Measurements from ENCODE around the gene SUGCT.
A peak's percentile ranks its signal among the peaks of the same experiment; 100 is the strongest.

DNA sequence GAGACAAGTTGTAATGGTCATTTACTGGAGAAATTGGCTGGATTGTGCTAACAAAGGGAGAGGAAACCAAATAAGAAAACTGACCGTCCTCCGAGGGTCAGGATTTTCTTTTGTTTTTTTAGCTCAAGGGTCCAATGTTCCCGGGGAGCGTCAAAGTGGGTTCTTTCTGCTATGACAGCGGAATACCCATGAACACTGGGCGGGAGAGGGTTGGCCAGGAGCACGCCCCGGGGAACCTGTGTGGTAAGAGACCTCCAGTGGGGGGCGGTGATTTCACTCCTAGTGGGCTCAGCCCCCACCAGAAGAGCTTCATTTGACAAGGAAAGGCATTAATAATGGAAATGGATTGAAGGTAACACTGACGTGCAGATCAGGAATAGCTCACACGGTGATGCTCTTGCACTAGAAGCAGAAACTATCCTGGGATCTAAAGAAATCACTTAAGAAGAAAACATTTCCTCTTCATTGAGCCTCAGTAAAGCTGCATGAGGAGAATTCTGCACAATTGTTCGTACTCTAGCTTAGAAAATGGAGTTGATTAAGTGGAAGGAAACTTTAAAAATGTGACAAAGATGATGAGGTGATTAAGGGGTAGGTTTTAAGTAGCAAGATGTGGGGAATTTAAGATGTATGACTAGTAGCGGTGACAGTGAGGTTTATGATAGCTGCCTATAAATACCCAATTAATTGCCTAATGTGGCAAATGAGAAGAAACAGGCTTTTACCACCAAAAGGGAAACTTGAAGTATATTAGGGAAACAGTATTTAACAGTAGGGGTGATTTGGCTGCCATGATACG, 627.2 kb downstream of the SUGCT start:
- TF ChIP-seq, protein P1, sequence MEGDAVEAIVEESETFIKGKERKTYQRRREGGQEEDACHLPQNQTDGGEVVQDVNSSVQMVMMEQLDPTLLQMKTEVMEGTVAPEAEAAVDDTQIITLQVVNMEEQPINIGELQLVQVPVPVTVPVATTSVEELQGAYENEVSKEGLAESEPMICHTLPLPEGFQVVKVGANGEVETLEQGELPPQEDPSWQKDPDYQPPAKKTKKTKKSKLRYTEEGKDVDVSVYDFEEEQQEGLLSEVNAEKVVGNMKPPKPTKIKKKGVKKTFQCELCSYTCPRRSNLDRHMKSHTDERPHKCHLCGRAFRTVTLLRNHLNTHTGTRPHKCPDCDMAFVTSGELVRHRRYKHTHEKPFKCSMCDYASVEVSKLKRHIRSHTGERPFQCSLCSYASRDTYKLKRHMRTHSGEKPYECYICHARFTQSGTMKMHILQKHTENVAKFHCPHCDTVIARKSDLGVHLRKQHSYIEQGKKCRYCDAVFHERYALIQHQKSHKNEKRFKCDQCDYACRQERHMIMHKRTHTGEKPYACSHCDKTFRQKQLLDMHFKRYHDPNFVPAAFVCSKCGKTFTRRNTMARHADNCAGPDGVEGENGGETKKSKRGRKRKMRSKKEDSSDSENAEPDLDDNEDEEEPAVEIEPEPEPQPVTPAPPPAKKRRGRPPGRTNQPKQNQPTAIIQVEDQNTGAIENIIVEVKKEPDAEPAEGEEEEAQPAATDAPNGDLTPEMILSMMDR (conservative IDR thresholded peaks at IDR 0.05 in 1 of 2, IDR thresholded peaks at IDR 0.05 in 1 of 2; ENCODE audit: extremely low read depth in 1 of 2, insufficient read depth in 1 of 2, low read depth in 1 of 2, low read length in 2 of 2) = peak; percentile 2 to 7
- TF ChIP-seq EZH2 (IDR thresholded peaks at IDR 0.05; ENCODE audit: borderline replicate concordance, low read length) = no peak
